ENCODE results near the gene TCEAL6. TPM values are rescaled to one million over a fixed set of nuclear protein-coding genes. Genes with fewer than 3 reads are reported as not detected.
A peak's percentile ranks its signal among the peaks of the same experiment; 100 is the strongest.
"Not testable (repeated sequence)": the region's sequence is repeated elsewhere in the genome, so short reads cannot be mapped to it uniquely, and the experiment has no call there.

Gene TCEAL6
- not detected in 2 replicates for total RNA-seq

DNA sequence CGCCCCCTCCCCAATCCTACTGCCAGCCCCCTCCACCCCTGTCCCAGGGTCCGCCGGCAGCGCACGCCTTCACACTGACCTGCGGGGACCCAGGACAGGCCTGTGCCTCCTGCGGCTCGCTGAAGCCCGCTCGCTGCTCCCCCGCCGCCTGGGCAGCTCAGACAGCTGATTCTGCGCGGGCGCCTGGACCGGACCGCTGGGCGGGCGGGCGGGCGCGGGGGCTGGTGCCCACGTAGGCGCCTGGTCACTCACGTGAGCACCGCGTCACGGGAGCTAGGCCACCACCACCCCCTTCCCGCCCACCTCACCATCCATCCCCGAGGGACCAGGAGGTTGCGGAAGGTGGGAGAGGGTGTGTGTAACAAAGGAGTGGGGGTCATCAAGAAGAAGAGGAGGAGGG, at the start of gene TCEAL6:
TSS of gene TCEAL6 (minus strand) at position 208 of the 400 bp plus-strand sequence.
- H3K9me3 Mint-ChIP-seq; DNase-seq; H3K36me3 Mint-ChIP-seq (ENCODE audit: low read depth); H3K4me3 Mint-ChIP-seq; H3K27ac Mint-ChIP-seq; H3K4me1 Mint-ChIP-seq; intact Hi-C loops (cut with micrococcal nuclease): not testable (repeated sequence)
- peaks cover 19% of the 10 kb centered on the region for H3K27me3 Mint-ChIP-seq

DNA sequence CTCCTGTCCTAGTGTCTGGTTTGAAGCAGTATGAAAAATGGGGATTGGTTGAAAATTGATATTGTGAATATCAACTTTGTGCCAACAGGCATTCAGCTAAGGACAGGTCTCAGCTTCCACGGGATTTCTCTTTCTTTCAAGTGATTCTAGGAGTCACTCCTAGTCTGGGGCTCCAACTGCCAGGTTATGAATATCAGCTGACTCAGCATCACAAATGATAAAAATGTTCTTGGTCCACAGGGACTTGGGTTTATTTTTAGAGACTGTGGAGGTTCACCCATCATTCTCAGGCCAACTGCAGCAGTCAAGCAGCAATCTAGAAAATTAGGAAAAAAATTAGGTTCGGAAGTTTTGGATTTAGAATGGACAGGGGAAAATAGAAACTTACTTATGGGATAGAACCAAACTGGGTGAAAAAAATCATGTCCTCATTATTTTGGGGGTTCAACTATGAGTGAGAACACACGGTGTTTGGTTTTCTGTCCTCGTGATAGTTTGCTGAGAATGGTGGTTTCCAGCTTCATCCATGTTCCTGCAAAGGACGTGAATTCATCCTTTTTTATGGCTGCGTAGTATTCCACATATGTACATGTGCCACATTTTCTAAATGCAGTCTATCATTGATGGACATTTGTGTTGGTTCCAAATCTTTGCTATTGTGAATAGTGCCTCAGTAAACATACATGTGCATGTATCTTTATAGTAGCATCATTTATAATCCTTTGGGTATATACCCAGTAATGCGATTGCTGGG, 43.9 kb upstream of the TCEAL6 start:
- intact Hi-C loops (cut with micrococcal nuclease), result no loop called here
- no peak for DNase-seq
- Mint-ChIP-seq H3K36me3 (ENCODE audit: low read depth) (no peaks in the 10 kb centered on the region), H3K9me3 (no peaks in the 10 kb centered on the region), H3K4me3 (no peak overlapping the region), H3K27ac (no peak overlapping the region), H3K27me3 (no peaks in the 10 kb centered on the region), H3K4me1 (no peaks in the 10 kb centered on the region)

DNA sequence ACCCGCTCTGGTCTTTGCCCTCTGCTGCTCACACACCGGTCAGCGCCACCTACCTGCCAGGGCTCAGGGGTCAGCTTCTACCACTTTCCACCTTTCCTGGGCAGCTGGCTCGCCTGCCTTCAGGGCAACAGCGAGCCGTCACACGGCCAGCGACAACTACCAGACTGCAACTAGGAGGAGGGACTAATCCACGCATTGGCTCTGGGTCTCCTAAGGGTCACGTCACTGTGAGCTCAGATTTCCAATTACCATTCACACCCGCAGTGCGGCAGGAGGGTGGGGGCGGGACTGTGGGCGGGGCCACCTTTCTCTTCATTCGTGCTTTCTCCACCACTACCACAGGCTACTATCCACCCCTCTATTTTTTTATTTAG, 13.5 kb upstream of the TCEAL6 start, which contains the start of gene BEX5:
TSS of gene BEX5 (minus strand) at position 172 of the 374 bp plus-strand sequence. CDS start 1,712 bp downstream, outside the sequence.
- Mint-ChIP-seq H3K36me3 (ENCODE audit: low read depth) (no peaks in the 10 kb centered on the region), H3K27ac (peak within 1 kb of the TSS; percentile 90), H3K27me3 (peaks cover 1% of the 10 kb centered on the region), H3K9me3 (no peaks in the 10 kb centered on the region), H3K4me1 (peaks cover 12% of the 10 kb centered on the region), H3K4me3 (peak within 1 kb of the TSS; percentile 97)
- DNase-seq, result peak; percentile 78
- intact Hi-C loops (cut with micrococcal nuclease), result no loop called here

DNA sequence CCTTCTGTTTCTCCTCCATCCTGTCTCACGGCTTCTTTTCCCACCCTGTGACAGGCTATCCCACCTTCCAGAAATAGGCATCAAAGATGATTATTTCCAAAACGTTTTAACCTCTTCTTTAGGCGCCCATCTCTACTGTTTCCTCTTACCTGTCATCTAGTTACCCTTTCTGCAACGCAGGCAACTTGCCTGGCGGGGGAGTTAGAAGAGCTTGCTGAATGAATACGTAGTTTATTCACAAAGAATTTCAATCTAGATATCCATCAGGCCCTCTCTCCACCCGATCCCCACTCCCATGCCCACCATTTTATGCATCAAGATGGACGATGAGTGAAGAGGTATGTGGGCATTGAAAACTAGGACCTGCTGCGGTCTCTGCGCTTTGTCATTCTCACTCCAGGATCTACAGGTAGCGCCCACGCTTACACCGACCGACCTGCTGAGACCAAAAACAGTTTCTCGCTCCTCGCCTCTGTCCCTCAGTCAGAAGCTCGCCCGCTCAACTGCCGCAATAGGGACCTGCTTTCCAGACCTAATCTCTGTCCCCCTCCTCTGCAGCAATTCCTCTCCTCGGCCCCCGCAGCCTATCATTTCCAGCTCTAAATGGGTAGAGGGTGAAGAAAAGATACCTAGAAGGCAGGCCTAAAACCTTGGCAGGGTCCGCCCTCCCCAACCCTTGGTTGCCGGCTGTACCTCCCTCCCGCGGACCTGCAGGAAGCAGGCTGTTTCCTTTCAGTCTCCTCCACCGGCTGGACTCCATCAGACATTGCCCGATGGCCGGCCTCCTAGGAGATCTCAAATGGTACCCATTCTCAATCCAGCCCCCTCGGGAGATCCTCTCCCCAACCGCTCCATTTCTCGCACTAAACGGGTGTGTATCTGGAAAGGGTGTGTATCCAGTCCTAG, 12.9 kb upstream of the TCEAL6 start:
- Mint-ChIP-seq H3K9me3 (no peaks in the 10 kb centered on the region), H3K36me3 (ENCODE audit: low read depth) (no peaks in the 10 kb centered on the region), H3K4me1 (peaks cover 12% of the 10 kb centered on the region), H3K27ac (peak overlapping the region; percentile 90), H3K4me3 (peak overlapping the region; percentile 97), H3K27me3 (peaks cover 1% of the 10 kb centered on the region)
- peak; percentile 62 for DNase-seq
- intact Hi-C loops (cut with micrococcal nuclease), result no loop called here

GRCh38 chrX:102154218-102154860, 12.1 kb upstream of the TCEAL6 start:
- intact Hi-C loops (cut with micrococcal nuclease), result no loop called here

GRCh38 chrX:102141631-102142030, 650 bp downstream of the TCEAL6 start:
- H3K9me3 Mint-ChIP-seq; DNase-seq; H3K4me1 Mint-ChIP-seq; intact Hi-C loops (cut with micrococcal nuclease); H3K4me3 Mint-ChIP-seq; H3K27ac Mint-ChIP-seq; H3K36me3 Mint-ChIP-seq (ENCODE audit: low read depth): not testable (repeated sequence)
- H3K27me3 Mint-ChIP-seq, result peaks cover 19% of the 10 kb centered on the region

More at GRCh38 chrX:102154218-102154860, 12.1 kb upstream of the TCEAL6 start:
- Mint-ChIP-seq H3K9me3 (no peaks in the 10 kb centered on the region), H3K27me3 (no peaks in the 10 kb centered on the region), H3K36me3 (ENCODE audit: low read depth) (no peaks in the 10 kb centered on the region), H3K4me1 (peaks cover 12% of the 10 kb centered on the region), H3K27ac (peak overlapping the region; percentile 70), H3K4me3 (peak overlapping the region; percentile 97)
- peak; percentile 55 for DNase-seq

- H3K27me3 Mint-ChIP-seq, result peaks cover 19% of the 10 kb centered on the region
- H3K9me3 Mint-ChIP-seq; H3K4me1 Mint-ChIP-seq; DNase-seq; H3K27ac Mint-ChIP-seq; H3K4me3 Mint-ChIP-seq; H3K36me3 Mint-ChIP-seq (ENCODE audit: low read depth); intact Hi-C loops (cut with micrococcal nuclease): not testable (repeated sequence)
Observed at GRCh38 chrX:102140876-102141275, 1.4 kb downstream of the TCEAL6 start.

DNA sequence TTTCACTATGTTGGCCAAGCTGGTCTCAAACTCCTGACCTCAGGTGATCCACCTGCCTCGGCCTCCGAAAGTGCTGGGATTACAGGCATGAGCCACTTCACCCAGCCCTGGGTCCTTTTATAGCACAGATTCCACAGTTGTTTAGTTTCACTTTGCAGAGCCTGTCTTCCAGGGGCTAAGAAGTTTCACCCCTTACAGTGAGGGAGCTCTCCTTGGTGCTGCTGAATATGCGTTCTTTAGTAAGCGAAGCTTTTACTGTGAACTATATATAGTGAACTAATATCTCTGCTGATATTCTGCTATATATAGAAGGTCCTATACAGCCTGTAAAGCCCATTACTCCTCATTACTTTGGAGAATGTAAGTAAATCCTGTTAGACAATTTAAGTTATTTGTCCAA, 4.2 kb downstream of the TCEAL6 start:
- intact Hi-C loops (cut with micrococcal nuclease), result no loop called here
- H3K4me3 Mint-ChIP-seq, result no peak overlapping the region
- H3K36me3 Mint-ChIP-seq (ENCODE audit: low read depth), result no peaks in the 10 kb centered on the region
- peaks cover 16% of the 10 kb centered on the region for H3K27me3 Mint-ChIP-seq
- H3K27ac Mint-ChIP-seq, result no peak overlapping the region
- no peaks in the 10 kb centered on the region for H3K9me3 Mint-ChIP-seq
- no peak for DNase-seq
- H3K4me1 Mint-ChIP-seq, result no peaks in the 10 kb centered on the region

DNA sequence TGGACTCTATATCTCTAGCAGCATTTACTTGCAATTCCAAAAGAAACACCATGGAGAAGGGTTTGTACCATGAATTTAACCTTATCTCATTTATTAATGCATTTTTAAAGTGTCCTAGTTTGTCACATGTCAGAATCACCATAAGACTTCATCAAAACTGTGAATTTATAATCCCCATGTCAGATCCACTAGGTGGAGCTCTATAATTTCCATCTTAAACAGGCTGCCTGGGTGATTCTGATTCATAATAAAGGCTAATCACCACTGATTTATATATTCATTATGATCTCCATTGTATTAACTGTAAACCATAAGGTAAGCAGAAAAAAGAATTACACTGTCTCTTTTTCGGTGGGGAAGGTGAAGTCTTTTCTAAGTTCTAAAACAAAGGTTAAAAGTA, 12.8 kb downstream of the TCEAL6 start:
- H3K9me3 Mint-ChIP-seq, result no peaks in the 10 kb centered on the region
- H3K4me3 Mint-ChIP-seq, result no peak overlapping the region
- no peak overlapping the region for H3K27ac Mint-ChIP-seq
- DNase-seq, result no peak
- H3K36me3 Mint-ChIP-seq (ENCODE audit: low read depth), result no peaks in the 10 kb centered on the region
- intact Hi-C loops (cut with micrococcal nuclease), result no loop called here
- no peaks in the 10 kb centered on the region for H3K4me1 Mint-ChIP-seq
- H3K27me3 Mint-ChIP-seq, result peaks cover 19% of the 10 kb centered on the region

- Mint-ChIP-seq H3K4me1 (no peaks in the 10 kb centered on the region), H3K36me3 (ENCODE audit: low read depth) (no peaks in the 10 kb centered on the region), H3K9me3 (no peaks in the 10 kb centered on the region), H3K4me3 (no peak overlapping the region), H3K27me3 (peaks cover 28% of the 10 kb centered on the region), H3K27ac (no peak overlapping the region)
- intact Hi-C loops (cut with micrococcal nuclease), result no loop called here
- no peak for DNase-seq
Observed at GRCh38 chrX:102126863-102127262, 15.4 kb downstream of the TCEAL6 start.

GRCh38 chrX:102126080-102126818, 16.0 kb downstream of the TCEAL6 start:
- H3K27me3 Mint-ChIP-seq, result peaks cover 28% of the 10 kb centered on the region
- H3K4me1 Mint-ChIP-seq; intact Hi-C loops (cut with micrococcal nuclease); H3K27ac Mint-ChIP-seq; H3K4me3 Mint-ChIP-seq; H3K36me3 Mint-ChIP-seq (ENCODE audit: low read depth); DNase-seq; H3K9me3 Mint-ChIP-seq: not testable (repeated sequence)

- H3K27ac Mint-ChIP-seq; intact Hi-C loops (cut with micrococcal nuclease): not testable (repeated sequence)
Observed at GRCh38 chrX:102125436-102125835, 16.8 kb downstream of the TCEAL6 start, which contains the start of gene TCEAL2. TCEAL2 (plus strand) TSS chrX:102125679; CDS start chrX:102126831, 1,152 bp downstream.

GRCh38 chrX:102125014-102125413, 17.3 kb downstream of the TCEAL6 start:
- H3K27me3 Mint-ChIP-seq, result peaks cover 28% of the 10 kb centered on the region
- intact Hi-C loops (cut with micrococcal nuclease); H3K27ac Mint-ChIP-seq; H3K4me3 Mint-ChIP-seq; H3K4me1 Mint-ChIP-seq; DNase-seq; H3K9me3 Mint-ChIP-seq; H3K36me3 Mint-ChIP-seq (ENCODE audit: low read depth): not testable (repeated sequence)

More at GRCh38 chrX:102125436-102125835, 16.8 kb downstream of the TCEAL6 start, which contains the start of gene TCEAL2:
- not testable (repeated sequence) for H3K9me3 Mint-ChIP-seq; H3K4me3 Mint-ChIP-seq; DNase-seq; H3K36me3 Mint-ChIP-seq (ENCODE audit: low read depth); H3K4me1 Mint-ChIP-seq
- H3K27me3 Mint-ChIP-seq, result peaks cover 28% of the 10 kb centered on the region
